ENCODE measurements around the gene DNAAF5.
"Not testable (repeated sequence)": the region's sequence is repeated elsewhere in the genome, so short reads cannot be mapped to it uniquely, and the experiment has no call there.

DNAAF5 gene

GRCh38 chr7:730501-731439 lies 4.3 kb downstream of the DNAAF5 start:
- DNase-seq, result no peak

DNA sequence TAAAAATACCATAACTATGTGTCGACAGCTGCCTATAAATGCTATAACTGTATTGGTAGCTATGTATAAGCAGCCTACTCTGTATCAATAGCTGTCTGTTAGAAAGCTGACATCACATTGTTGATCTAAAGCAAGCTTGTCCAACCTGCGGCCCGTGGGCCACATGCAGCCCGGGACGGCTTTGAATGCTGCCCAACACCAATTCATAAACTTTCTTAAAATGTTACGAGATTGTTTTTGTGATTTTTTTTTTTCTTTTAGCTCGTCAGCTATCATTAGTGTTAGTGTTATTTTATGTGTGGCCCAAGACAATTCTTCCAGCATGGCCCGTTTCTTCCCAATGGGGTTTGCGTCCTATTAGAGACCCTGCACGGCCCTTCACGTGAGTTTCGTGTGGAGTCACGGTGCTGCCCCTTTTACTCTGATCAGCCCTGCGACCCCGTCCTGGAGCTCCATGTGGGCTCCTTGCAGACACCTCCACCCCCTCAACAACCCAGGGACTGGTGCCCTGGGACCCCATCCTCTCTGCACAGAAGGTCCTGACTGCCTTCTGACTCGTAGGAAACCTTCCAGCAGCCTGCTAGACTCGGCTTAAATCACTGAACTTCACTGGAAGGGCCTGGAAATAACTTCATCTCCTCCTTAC lies 5.1 kb downstream of the DNAAF5 start:
- no peak for DNase-seq

GRCh38 chr7:732094-732541 lies 5.6 kb downstream of the DNAAF5 start:
- no peak for DNase-seq

- DNase-seq, result no peak
These were observed 6.1 kb downstream of the DNAAF5 start for GRCh38 chr7:732556-732955.

DNA sequence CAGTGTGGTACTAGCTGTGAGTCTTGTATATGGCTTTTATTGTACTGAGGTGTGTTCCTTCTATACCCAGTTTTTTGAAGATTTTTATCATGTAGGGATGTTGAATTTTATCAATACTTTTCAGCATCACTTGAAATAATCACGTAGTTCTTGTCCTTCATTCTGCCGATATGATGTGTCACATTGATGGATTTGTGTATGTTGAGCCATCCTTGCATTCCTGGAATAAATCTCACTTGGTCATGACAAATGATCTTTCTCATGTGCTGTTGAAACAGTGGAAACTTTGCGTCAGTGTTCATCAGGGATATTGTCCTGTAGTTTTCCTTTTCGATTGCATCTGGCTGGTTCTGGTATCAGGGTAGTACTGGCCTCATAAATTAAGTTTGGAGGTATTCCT lies 7.7 kb downstream of the DNAAF5 start:
- no peak for DNase-seq

DNA sequence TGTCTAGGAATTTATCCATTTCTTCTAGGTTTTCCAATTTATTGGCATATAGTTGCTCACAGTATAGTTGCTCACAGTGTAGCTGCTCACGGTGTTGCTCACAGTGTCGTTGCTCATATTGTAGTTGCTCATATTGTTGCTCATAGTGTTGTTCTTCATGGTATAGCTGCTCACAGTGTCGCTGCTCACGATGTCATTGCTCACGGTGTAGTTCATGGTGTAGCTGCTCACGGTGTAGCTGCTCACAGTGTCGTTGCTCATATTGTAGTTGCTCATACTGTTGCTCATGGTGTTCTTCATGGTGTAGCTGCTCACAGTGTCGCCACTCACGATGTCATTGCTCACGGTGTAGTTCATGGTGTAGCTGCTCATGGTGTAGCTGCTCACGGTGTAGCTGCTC lies 8.3 kb downstream of the DNAAF5 start:
- no peak for DNase-seq

DNA sequence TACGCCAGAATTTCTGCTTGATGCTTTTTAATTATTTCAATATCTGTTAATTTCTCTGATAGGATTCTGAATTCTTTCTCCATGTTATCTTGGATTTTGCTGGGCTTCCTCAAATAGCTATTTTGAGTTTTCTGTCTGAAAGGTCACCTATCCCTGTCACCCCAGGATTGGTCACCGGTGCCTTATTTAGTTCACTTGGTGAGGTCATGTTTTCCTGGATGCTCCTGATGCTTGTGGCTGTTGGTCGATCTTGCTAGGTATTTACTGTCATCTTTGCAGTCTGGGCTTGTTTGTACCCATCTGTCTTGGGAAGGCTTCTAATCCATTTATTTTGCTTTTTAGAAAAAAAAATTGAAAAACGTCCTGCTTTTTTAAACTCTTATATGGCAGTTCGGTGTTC lies 11.7 kb downstream of the DNAAF5 start:
- no peak for DNase-seq

- no peak for DNase-seq
These were observed 12.4 kb downstream of the DNAAF5 start for GRCh38 chr7:738723-739454.

DNA sequence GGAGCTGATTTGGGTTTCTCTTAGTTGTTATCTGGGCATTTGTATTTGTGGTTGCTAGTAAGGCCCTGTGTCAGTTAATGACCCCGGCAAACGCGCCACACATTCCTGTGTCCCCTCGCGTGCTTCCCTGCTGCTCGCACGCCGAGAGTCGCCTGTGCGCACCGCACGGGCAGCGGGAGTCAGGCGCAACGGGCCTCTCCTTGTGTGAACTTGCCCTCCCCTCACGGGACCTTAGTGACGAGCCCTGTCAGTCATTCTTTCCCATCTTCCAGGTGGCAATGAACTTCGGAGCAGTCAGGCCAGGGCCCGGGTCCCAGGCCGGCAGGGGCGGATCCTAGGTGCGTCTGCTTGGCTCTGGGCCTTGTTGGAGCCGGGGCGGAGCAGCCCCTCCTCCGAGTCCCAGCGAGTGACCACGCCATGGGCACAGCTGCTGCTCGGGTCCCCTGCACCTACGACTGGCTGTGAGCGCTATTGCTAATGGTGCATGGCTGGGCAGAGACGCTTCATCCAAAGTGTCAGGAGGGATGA lies 13.0 kb downstream of the DNAAF5 start:
- no peak for DNase-seq

- DNase-seq, result no peak
These were observed 13.8 kb downstream of the DNAAF5 start for GRCh38 chr7:739983-740942.

DNA sequence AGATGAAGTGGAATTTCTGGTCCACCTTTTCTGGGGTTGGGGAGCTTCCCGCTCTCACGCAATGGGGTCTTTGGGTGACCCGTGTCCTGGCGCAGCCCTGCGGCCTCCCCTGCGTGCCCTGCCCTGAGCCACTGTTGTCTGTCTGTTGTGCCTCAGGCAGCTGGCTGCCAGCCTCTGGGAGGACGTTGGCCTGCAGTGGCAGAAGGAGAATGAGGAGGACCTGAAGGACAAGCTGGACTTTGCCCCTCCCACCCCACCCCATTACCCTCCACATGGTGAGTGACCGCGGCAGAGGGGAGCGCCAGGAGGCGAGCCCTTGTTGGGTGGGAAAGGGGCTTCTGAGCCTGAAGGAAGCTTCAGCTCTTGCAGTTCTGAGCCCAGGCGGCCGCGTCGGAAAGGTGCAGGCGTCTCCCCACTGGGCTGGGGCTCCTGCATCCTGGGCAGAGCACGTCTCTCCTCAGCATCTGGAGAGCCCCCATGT lies 14.7 kb downstream of the DNAAF5 start:
- no peak for DNase-seq

- DNase-seq, result no peak
These were observed 15.4 kb downstream of the DNAAF5 start for GRCh38 chr7:741850-742249.

DNA sequence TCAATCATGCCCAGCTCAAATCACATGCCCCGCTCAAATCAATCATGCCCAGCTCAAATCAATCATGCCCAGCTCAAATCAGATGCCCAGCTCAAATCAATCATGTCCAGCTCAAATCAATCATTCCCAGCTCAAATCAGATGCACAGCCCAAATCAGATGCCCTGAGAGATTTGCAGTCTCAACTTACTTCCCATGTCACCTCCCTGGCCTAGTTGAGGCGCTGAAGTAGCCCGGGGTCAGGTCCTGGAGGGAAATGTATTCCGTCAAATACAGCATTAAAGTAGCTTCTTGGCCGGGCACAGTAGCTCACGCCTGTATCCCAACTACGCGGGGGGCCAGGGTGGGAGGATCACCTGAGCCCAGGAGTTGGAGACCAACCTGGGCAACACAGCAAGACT lies 16.3 kb downstream of the DNAAF5 start:
- no peak for DNase-seq

DNA sequence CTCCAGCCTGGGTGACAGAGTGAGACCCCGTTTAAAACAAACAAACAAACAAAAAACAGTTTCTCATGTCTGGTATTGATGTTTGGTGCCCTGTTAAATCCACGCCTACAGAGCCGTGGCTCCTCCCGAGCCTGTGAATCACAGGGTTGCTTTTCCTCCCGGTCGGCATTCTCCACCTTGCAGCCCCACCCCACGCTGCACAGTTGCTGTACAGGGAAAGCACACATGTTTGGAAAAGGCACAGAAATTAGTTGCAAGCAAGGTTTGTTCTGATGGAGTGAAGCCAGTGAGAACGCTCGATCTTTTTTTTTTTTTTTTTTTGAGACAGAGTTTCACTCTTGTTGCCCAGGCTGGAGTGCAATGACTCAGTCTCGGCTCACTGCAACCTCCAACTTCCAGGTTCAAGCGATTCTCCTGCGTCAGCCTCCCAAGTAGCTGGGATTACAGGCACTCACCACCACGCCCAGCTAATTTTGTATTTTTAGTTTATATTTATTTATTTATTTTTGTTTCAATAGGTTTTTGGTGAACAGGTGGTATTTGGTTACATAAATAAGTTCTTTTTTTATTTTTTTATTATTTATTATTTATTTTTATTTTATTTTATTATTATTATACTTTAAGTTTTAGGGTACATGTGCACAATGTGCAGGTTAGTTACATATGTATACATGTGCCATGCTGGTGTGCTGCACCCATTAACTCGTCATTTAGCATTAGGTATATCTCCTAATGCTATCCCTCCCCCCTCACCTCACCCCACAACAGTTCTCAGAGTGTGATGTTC lies 17.0 kb downstream of the DNAAF5 start:
- DNase-seq, result not testable (repeated sequence)

DNA sequence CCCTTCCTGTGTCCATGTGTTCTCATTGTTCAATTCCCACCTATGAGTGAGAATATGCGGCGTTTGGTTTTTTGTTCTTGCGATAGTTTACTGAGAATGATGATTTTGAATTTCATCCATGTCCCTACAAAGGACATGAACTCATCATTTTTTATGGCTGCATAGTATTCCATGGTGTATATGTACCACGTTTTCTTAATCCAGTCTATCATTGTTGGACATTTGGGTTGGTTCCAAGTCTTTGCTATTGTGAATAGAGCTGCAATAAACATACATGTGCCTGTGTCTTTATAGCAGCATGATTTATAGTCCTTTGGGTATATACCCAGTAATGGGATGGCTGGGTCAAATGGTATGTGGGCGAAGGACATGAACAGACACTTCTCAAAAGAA lies 17.6 kb downstream of the DNAAF5 start:
- DNase-seq, result not testable (repeated sequence)

- DNase-seq, result no peak
These were observed 18.4 kb downstream of the DNAAF5 start for GRCh38 chr7:744854-745430.

- DNase-seq, result no peak
These were observed 19.1 kb downstream of the DNAAF5 start for GRCh38 chr7:745431-746154.

DNA sequence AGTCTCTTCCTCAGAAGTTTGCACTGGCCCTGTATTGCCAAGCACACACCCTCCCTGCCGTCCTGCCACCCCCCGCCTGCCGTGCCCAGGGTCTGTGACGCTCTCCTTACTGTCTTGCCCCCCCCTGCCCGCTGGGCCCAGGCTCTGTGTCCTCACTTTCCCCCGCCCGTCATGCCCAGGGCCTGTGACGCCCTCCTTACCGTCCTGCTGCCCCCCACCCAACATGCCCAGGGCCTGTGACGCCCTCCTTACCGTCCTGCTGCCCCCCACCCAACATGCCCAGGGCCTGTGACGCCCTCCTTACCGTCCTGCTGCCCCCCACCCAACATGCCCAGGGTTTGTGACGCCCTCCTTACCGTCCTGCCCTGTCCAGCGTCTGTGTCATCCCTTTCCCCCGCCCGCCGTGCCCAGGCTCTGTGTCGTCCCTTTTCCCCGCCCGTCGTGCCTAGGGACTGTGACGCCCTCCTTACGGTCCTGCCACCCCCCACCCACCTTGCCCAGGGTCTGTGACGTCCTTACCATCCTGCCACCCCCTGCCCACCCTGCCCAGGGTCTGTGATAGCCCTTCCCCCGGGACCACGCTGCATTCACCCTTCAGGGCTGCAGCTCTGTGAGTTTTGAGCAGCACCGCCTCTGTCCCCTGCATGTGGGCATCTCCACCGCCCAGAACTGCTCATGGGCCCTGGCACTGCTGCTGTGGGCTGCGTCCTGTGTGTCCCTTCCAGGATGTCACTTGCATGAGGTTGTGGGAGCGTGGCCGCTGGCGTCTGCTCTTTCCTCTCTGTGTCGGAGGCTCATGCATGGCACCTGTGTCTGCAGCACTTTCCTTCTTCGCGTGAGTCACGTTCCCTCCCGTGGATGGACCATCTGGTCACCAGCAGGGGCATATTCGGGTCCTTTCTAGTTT lies 19.9 kb downstream of the DNAAF5 start:
- no peak for DNase-seq

GRCh38 chr7:747186-747585 lies 20.7 kb downstream of the DNAAF5 start:
- no peak for DNase-seq
